Osteocyte (in vitro differentiated cells): Measurements from ENCODE around the gene PAMR1. TPM values are rescaled to one million over a fixed set of nuclear protein-coding genes. Genes with fewer than 3 reads are reported as not detected.

Source experiments
- DNase-seq: peaks from one replicate; pipeline ENCODE4 v3.0.0; 2021; ENCODE audit warnings: mixed read lengths; ENCODE audit not compliant: unreplicated experiment; ENCODE audit errors: extremely low spot score
- H3K27ac Mint-ChIP-seq: one replicate; pipeline ENCODE4 v1.8.0; 2021; ENCODE audit warnings: mild to moderate bottlenecking, mixed read lengths; ENCODE audit not compliant: unreplicated experiment
- H3K27me3 Mint-ChIP-seq: one replicate; pipeline ENCODE4 v1.8.0; 2021; ENCODE audit warnings: mixed read lengths; ENCODE audit not compliant: unreplicated experiment
- H3K36me3 Mint-ChIP-seq: one replicate; pipeline ENCODE4 v1.8.0; 2021; ENCODE audit warnings: mixed read lengths; ENCODE audit not compliant: unreplicated experiment
- H3K4me1 Mint-ChIP-seq: one replicate; pipeline ENCODE4 v1.8.0; 2021; ENCODE audit warnings: mixed read lengths; ENCODE audit not compliant: unreplicated experiment
- H3K4me3 Mint-ChIP-seq: one replicate; pipeline ENCODE4 v1.8.0; 2021; ENCODE audit warnings: mild to moderate bottlenecking, moderate library complexity, mixed read lengths; ENCODE audit not compliant: unreplicated experiment
- H3K9me3 Mint-ChIP-seq: one replicate; pipeline ENCODE4 v1.8.0; 2021; ENCODE audit warnings: mixed read lengths; ENCODE audit not compliant: unreplicated experiment
- total RNA-seq: library from RNA; stranded (reverse); gene quantifications from 2 replicates; pipeline ENCODE4 v1.2.1, GENCODE V29; 2021
- TF ChIP-seq, protein P1 (sequence below): fragments of 200-600 bp; sonication (generic); IDR thresholded peaks from 2 replicates; pipeline ENCODE4 v1.5.0; 2021; ENCODE audit warnings: antibody characterized with exemption, mild to moderate bottlenecking, moderate library complexity

PAMR1 gene
- total RNA-seq, 1 donor from 2014 or later = 4.4 TPM

DNA sequence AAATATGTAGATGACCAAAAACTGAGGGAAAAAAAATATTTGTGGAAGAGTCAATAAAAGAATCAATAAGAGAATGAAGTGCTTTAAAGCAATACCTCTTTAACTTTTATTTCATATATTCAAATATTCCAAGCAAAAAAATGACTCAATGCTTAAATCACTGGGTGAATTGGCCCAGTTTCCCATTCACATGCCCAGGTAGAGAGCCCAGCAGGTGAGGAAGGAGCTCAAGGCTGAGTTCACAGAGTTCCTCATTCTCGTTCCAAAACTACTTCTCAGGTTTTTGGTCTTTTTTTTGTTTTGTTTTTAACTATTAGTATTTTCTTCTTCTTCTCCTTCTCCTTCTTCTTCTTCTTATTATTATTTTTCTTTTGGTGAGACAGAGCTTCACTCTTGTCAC, 136.3 kb downstream of the PAMR1 start:
- Mint-ChIP-seq H3K4me3 (no peak overlapping the region), H3K9me3 (no peaks in the 10 kb centered on the region), H3K36me3 (no peaks in the 10 kb centered on the region), H3K4me1 (peaks cover 29% of the 10 kb centered on the region), H3K27ac (no peak overlapping the region), H3K27me3 (peaks cover 8% of the 10 kb centered on the region)
- DNase-seq = no peak
- TF ChIP-seq, protein P1, sequence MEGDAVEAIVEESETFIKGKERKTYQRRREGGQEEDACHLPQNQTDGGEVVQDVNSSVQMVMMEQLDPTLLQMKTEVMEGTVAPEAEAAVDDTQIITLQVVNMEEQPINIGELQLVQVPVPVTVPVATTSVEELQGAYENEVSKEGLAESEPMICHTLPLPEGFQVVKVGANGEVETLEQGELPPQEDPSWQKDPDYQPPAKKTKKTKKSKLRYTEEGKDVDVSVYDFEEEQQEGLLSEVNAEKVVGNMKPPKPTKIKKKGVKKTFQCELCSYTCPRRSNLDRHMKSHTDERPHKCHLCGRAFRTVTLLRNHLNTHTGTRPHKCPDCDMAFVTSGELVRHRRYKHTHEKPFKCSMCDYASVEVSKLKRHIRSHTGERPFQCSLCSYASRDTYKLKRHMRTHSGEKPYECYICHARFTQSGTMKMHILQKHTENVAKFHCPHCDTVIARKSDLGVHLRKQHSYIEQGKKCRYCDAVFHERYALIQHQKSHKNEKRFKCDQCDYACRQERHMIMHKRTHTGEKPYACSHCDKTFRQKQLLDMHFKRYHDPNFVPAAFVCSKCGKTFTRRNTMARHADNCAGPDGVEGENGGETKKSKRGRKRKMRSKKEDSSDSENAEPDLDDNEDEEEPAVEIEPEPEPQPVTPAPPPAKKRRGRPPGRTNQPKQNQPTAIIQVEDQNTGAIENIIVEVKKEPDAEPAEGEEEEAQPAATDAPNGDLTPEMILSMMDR = no peak

DNA sequence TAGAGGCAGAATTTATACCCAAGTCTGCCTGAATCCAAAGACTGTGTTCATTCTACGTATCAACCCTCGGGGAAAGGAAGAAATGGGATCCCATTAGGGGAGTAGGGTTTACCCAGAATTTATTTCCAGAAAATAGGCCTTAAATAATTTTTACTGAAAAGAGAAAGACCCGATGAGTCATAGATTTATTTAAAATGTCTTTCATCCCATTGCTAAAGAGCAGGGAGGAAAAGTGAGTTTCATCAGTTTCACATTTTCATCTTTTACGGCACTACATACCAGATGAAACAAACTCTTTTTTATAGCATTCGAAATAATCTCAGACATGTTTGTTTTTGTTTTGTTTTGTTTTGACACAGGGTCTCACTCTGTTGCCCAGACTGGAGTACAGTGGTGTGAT, 137.4 kb downstream of the PAMR1 start:
- no peaks in the 10 kb centered on the region for H3K9me3 Mint-ChIP-seq
- H3K36me3 Mint-ChIP-seq = no peaks in the 10 kb centered on the region
- H3K27me3 Mint-ChIP-seq = no peaks in the 10 kb centered on the region
- no peak overlapping the region for H3K4me3 Mint-ChIP-seq
- TF ChIP-seq, protein P1 = no peak
- peaks cover 32% of the 10 kb centered on the region for H3K4me1 Mint-ChIP-seq
- DNase-seq = no peak
- peak overlapping the region; percentile 69 for H3K27ac Mint-ChIP-seq

DNA sequence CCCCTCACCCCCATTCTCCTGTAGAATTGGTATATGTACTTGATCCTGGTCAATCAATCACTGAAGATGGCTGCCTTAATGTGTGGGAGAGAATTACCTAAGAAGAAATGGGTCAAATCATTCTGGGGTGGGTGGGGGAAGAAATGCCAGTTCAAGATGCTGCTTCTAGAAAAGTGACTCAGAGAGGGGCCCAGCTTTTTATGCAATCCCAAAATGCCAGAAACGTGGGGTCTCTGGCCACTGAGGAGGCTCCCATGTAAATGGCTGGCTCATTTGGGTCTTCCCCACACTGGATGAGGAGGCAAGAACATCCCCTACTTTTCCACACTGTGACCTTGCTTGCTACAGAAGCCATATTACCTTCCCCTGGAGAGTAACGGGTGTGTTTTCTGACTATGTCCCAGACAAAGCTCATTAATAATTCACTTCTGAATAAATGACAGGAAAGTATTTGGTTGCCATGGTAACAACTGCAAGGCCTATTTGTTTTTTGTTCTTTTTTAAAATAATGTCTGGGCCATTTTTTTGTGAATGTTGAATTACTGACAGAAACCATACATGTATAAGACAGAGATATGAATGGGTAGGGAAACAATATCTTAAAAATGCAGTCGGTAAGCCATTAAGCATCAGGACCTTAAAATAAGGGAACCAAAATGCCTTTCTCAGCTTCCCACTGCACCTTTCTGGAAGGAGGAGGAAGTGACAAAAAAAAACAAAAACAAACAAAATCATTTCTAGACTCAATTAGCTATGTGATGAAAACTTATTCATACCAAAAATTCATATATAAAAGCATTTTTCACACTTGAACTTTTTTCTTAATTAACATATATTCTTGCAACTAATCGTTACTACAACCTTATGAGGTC, 138.1 kb downstream of the PAMR1 start:
- Mint-ChIP-seq H3K27me3 (no peaks in the 10 kb centered on the region), H3K9me3 (no peaks in the 10 kb centered on the region), H3K27ac (peak overlapping the region; percentile 69), H3K4me3 (no peak overlapping the region), H3K4me1 (peaks cover 31% of the 10 kb centered on the region), H3K36me3 (no peaks in the 10 kb centered on the region)
- no peak for DNase-seq
- TF ChIP-seq, protein P1 = no peak

DNA sequence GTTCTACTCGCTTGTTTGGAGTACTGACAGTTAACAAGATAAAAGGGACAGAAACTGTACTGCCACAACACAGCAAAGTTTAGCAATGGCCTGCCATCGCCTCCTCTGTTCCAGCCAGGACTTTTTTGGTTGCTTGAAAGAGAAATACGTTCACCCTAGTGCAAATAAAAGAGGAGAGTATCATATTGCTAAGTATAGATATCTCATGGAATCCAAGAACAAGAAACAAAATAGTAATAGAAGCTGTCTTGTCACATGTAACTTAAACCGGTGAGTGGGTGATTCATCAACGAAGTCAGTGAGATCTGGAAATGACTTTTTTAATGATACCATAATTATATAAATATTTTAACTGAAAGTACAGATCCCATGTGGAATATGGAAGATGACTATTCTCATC, 141.5 kb downstream of the PAMR1 start:
- TF ChIP-seq, protein P1 = no peak
- no peaks in the 10 kb centered on the region for H3K9me3 Mint-ChIP-seq
- H3K4me3 Mint-ChIP-seq = no peak overlapping the region
- no peaks in the 10 kb centered on the region for H3K27me3 Mint-ChIP-seq
- DNase-seq = no peak
- H3K4me1 Mint-ChIP-seq = peaks cover 33% of the 10 kb centered on the region
- H3K27ac Mint-ChIP-seq = no peak overlapping the region
- H3K36me3 Mint-ChIP-seq = no peaks in the 10 kb centered on the region

Other genes with a start within 250 kb of the PAMR1 start
- 0.32 and 0.44 TPM in 2 replicates for gene SLC1A2, start 106.1 kb downstream of the PAMR1 start, total RNA-seq
- 20.2 and 21.6 TPM in 2 replicates for gene FJX1, start 92.8 kb upstream of the PAMR1 start, total RNA-seq
- 73.5 and 79.9 TPM in 2 replicates for gene TRIM44, start 137.2 kb upstream of the PAMR1 start, total RNA-seq